Measurements from ENCODE around the gene TEAD4. TPM values are rescaled to one million over a fixed set of nuclear protein-coding genes. Genes with fewer than 3 reads are reported as not detected.

Gene TEAD4
- total and polyA plus RNA-seq, 2 donors (not counting 1 experiment from before 2014, with no cell fraction given): 6.3 to 14.3 TPM

- Histone ChIP-seq H3K4me3 (replicated peaks in 1 of 4; ENCODE audit: control extremely low read depth in 1 of 4, insufficient read depth in 1 of 4, low read depth in 3 of 4, low read length in 4 of 4) (no peak overlapping the region), H4K20me1 (ENCODE audit: control insufficient read depth, extremely low read depth, insufficient read depth, low read length) (no peaks in the 10 kb centered on the region), H3K27ac (ENCODE audit: insufficient read depth, low read length) (no peak overlapping the region), H3K36me3 (ENCODE audit: control insufficient read depth, insufficient read depth, low read length) (peaks cover 3% of the 10 kb centered on the region), H3K9ac (ENCODE audit: insufficient read depth, low read length) (no peak overlapping the region), H3K4me1 (ENCODE audit: control insufficient read depth, extremely low read depth, insufficient read depth, low read length) (peaks cover 2% of the 10 kb centered on the region), H3K4me2 (ENCODE audit: extremely low read depth, insufficient read depth, low read length) (no peak overlapping the region), H3K79me2 (ENCODE audit: control insufficient read depth, insufficient read depth, low read length) (no peaks in the 10 kb centered on the region), H3K9me3 (ENCODE audit: control insufficient read depth, insufficient read depth, low read depth, low read length) (no peaks in the 10 kb centered on the region), H3K27me3 (ENCODE audit: control insufficient read depth, insufficient read depth, low read length) (no peaks in the 10 kb centered on the region), H2AFZ (ENCODE audit: low read length) (no peak overlapping the region)
- TF ChIP-seq, protein P1, sequence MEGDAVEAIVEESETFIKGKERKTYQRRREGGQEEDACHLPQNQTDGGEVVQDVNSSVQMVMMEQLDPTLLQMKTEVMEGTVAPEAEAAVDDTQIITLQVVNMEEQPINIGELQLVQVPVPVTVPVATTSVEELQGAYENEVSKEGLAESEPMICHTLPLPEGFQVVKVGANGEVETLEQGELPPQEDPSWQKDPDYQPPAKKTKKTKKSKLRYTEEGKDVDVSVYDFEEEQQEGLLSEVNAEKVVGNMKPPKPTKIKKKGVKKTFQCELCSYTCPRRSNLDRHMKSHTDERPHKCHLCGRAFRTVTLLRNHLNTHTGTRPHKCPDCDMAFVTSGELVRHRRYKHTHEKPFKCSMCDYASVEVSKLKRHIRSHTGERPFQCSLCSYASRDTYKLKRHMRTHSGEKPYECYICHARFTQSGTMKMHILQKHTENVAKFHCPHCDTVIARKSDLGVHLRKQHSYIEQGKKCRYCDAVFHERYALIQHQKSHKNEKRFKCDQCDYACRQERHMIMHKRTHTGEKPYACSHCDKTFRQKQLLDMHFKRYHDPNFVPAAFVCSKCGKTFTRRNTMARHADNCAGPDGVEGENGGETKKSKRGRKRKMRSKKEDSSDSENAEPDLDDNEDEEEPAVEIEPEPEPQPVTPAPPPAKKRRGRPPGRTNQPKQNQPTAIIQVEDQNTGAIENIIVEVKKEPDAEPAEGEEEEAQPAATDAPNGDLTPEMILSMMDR (conservative IDR thresholded peaks at IDR 0.05 in 1 of 2, IDR thresholded peaks at IDR 0.05 in 1 of 2; ENCODE audit: low read depth in 1 of 2, low read length in 2 of 2): no peak
- TF ChIP-seq EZH2 (IDR thresholded peaks at IDR 0.05; ENCODE audit: low read length, missing control alignments): no peak
- DNase-seq (ENCODE audit: low read depth in 2 of 2): no peak
These were observed 40.2 kb downstream of the TEAD4 start for GRCh38 chr12:2999265-2999841.

DNA sequence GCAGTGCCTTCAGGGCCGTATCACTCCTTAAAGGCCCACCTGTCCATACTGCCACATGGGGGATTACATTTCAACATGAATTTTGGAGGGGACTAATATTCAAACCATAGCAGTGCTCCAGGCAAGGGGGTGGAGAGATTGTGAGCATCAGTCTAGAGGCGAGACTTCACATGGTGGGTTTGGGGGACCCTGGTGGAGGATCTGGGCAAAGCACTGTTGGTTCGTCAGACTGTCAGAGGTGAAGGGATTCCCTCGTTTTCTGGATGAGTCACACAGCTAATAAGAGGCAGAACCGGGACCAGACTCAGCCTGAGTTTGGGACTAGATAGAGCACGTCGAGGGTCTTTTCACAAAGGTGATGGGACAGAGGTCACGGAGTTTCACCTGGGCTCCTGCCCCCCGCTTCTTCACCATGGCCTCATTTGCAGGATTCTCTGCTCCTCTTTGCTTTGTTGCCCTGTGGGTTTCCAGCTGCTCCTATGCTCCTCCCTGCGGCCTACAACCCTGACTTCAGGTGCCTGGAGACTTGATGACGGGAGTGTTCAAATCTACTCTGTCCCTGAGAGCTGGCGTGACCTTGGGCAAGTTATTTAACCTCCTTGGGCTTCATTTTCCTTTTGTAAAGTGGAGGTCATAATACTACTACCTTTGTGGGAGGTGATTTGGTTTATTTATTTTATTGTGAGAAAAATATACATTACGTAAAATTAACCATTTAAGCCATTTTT lies 41.5 kb downstream of the TEAD4 start:
- Histone ChIP-seq H3K4me2 (ENCODE audit: extremely low read depth, insufficient read depth, low read length) (no peak overlapping the region), H3K27ac (ENCODE audit: insufficient read depth, low read length) (no peak overlapping the region), H3K9me3 (ENCODE audit: control insufficient read depth, insufficient read depth, low read depth, low read length) (no peaks in the 10 kb centered on the region), H3K79me2 (ENCODE audit: control insufficient read depth, insufficient read depth, low read length) (no peaks in the 10 kb centered on the region), H3K36me3 (ENCODE audit: control insufficient read depth, insufficient read depth, low read length) (peaks cover 3% of the 10 kb centered on the region), H3K9ac (ENCODE audit: insufficient read depth, low read length) (no peak overlapping the region), H3K27me3 (ENCODE audit: control insufficient read depth, insufficient read depth, low read length) (no peaks in the 10 kb centered on the region), H3K4me3 (replicated peaks in 1 of 4; ENCODE audit: control extremely low read depth in 1 of 4, insufficient read depth in 1 of 4, low read depth in 3 of 4, low read length in 4 of 4) (no peak overlapping the region), H3K4me1 (ENCODE audit: control insufficient read depth, extremely low read depth, insufficient read depth, low read length) (peaks cover 2% of the 10 kb centered on the region), H2AFZ (ENCODE audit: low read length) (no peak overlapping the region), H4K20me1 (ENCODE audit: control insufficient read depth, extremely low read depth, insufficient read depth, low read length) (no peaks in the 10 kb centered on the region)
- TF ChIP-seq EZH2 (IDR thresholded peaks at IDR 0.05; ENCODE audit: low read length, missing control alignments): no peak
- TF ChIP-seq, protein P1 (conservative IDR thresholded peaks at IDR 0.05 in 1 of 2, IDR thresholded peaks at IDR 0.05 in 1 of 2; ENCODE audit: low read depth in 1 of 2, low read length in 2 of 2): peak in 1 of 2 donors; percentile 28
- DNase-seq (ENCODE audit: low read depth in 2 of 2): no peak

DNA sequence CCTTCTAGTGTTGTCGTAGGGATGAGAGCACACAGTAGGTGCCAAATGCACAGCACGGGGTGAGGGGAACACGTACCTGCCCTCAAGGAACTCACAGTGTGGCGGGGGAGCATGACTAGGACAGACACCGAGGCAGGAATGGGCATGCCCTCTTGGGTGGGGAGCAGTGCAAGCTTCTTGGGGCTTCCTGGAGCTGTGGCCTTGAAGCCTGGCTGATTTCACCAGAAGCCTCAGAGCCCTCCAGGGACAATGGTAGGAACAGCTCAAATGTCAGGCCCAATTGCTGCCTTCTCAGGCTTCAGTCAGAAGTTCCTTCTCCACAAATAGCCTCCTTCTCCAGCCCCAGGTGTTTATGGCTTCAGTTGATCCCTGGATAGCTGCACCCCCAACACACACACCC lies 43.4 kb downstream of the TEAD4 start:
- H3K4me2 ChIP-seq (ENCODE audit: extremely low read depth, insufficient read depth, low read length): no peak overlapping the region
- H3K79me2 ChIP-seq (ENCODE audit: control insufficient read depth, insufficient read depth, low read length): no peaks in the 10 kb centered on the region
- H4K20me1 ChIP-seq (ENCODE audit: control insufficient read depth, extremely low read depth, insufficient read depth, low read length): no peaks in the 10 kb centered on the region
- peaks cover 2% of the 10 kb centered on the region for H3K4me1 ChIP-seq (ENCODE audit: control insufficient read depth, extremely low read depth, insufficient read depth, low read length)
- H3K27me3 ChIP-seq (ENCODE audit: control insufficient read depth, insufficient read depth, low read length): no peaks in the 10 kb centered on the region
- no peak overlapping the region for H3K9ac ChIP-seq (ENCODE audit: insufficient read depth, low read length)
- DNase-seq (ENCODE audit: low read depth in 2 of 2): no peak
- no peak overlapping the region for H2AFZ ChIP-seq (ENCODE audit: low read length)
- TF ChIP-seq, protein P1 (conservative IDR thresholded peaks at IDR 0.05 in 1 of 2, IDR thresholded peaks at IDR 0.05 in 1 of 2; ENCODE audit: low read depth in 1 of 2, low read length in 2 of 2): no peak
- H3K9me3 ChIP-seq (ENCODE audit: control insufficient read depth, insufficient read depth, low read depth, low read length): no peaks in the 10 kb centered on the region
- H3K4me3 ChIP-seq (replicated peaks in 1 of 4; ENCODE audit: control extremely low read depth in 1 of 4, insufficient read depth in 1 of 4, low read depth in 3 of 4, low read length in 4 of 4): no peak overlapping the region
- peaks cover 3% of the 10 kb centered on the region for H3K36me3 ChIP-seq (ENCODE audit: control insufficient read depth, insufficient read depth, low read length)
- no peak overlapping the region for H3K27ac ChIP-seq (ENCODE audit: insufficient read depth, low read length)
